ENCODE data around the gene SCTR.
A peak's percentile ranks its signal among the peaks of the same experiment; 100 is the strongest.

The SCTR gene

GRCh38 chr2:119544939-119545475 is 20.7 kb upstream of the SCTR start:
- peak overlapping the region; percentile 72 for H3K4me3 ChIP-seq (ENCODE audit: low read length)
- peaks cover 4% of the 10 kb centered on the region for H3K4me1 ChIP-seq (ENCODE audit: control insufficient read depth, low read depth, low read length)
- H3K36me3 ChIP-seq (ENCODE audit: control insufficient read depth, low read depth, low read length) = no peaks in the 10 kb centered on the region
- peaks cover 20% of the 10 kb centered on the region for H3K27me3 ChIP-seq (ENCODE audit: control insufficient read depth, insufficient read depth, low read length)
- H3K9ac ChIP-seq (ENCODE audit: low read length) = peak overlapping the region; percentile 67
- no peaks in the 10 kb centered on the region for H3K9me3 ChIP-seq (ENCODE audit: control insufficient read depth, low read depth, low read length)
- no peak overlapping the region for H3K27ac ChIP-seq (ENCODE audit: low read length)

DNA sequence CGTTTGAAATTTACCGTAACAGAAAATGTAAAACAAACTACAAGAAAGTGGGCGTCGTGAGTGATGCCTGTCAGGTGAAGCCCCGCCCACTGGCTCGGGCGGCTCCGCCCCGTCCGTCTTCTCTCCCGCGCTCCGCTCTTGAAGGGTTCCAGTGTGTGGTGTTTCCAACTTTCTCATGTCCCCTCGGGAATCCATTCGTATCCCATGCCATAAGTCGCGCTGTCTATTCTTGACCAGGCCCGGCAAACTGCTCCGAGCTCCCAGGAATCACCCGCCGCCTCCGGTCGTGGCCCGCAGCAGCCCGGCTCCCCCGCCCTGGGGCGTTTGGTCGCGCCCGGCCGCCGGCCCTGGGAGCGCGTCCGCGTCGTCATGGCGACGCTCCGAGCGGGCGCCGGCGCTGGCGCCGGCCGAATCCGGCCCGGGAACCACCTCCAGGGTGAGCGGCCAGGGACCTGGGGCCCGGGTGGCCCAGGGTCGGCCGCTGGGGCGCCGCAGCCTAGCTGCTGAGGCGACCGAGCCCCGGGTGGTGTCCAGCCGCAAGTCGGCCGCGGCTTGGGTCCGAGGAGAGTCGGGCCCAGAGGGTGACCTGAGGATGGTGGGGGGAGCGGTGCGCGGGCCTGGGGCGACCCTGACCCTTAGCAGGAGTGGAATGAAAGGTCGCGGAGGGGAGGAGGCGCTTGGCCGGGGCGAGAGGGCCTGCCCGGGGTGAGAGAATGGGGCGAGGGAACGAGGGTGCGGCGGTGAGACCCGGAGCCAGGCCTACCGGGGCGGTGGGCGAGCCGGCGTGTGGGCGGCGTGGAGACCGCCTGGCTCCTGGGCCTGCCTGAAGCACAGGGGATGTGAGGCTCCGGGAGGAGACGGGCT is 20.0 kb upstream of the SCTR start, which contains the start of gene CFAP221:
Gene CFAP221, plus strand, starts transcription at position 375 of the 864 bp plus-strand sequence. CDS start 1,683 bp downstream, outside the sequence.
- H3K9me3 ChIP-seq (ENCODE audit: control insufficient read depth, low read depth, low read length) = no peaks in the 10 kb centered on the region
- H3K36me3 ChIP-seq (ENCODE audit: control insufficient read depth, low read depth, low read length) = no peaks in the 10 kb centered on the region
- H3K4me3 ChIP-seq (ENCODE audit: low read length) = peak within 1 kb of the TSS; percentile 72
- peak within 1 kb of the TSS; percentile 55 for H3K27ac ChIP-seq (ENCODE audit: low read length)
- H3K9ac ChIP-seq (ENCODE audit: low read length) = peak within 1 kb of the TSS; percentile 67
- H3K27me3 ChIP-seq (ENCODE audit: control insufficient read depth, insufficient read depth, low read length) = peaks cover 20% of the 10 kb centered on the region
- peaks cover 4% of the 10 kb centered on the region for H3K4me1 ChIP-seq (ENCODE audit: control insufficient read depth, low read depth, low read length)

- Histone ChIP-seq H3K27ac (ENCODE audit: low read length) (no peak overlapping the region), H3K9ac (ENCODE audit: low read length) (no peak overlapping the region), H3K9me3 (ENCODE audit: control insufficient read depth, low read depth, low read length) (no peaks in the 10 kb centered on the region), H3K4me1 (ENCODE audit: control insufficient read depth, low read depth, low read length) (peaks cover 4% of the 10 kb centered on the region), H3K4me3 (ENCODE audit: low read length) (no peak overlapping the region), H3K36me3 (ENCODE audit: control insufficient read depth, low read depth, low read length) (no peaks in the 10 kb centered on the region), H3K27me3 (ENCODE audit: control insufficient read depth, insufficient read depth, low read length) (peaks cover 20% of the 10 kb centered on the region)
These were observed 17.2 kb upstream of the SCTR start for GRCh38 chr2:119541476-119541875.

DNA sequence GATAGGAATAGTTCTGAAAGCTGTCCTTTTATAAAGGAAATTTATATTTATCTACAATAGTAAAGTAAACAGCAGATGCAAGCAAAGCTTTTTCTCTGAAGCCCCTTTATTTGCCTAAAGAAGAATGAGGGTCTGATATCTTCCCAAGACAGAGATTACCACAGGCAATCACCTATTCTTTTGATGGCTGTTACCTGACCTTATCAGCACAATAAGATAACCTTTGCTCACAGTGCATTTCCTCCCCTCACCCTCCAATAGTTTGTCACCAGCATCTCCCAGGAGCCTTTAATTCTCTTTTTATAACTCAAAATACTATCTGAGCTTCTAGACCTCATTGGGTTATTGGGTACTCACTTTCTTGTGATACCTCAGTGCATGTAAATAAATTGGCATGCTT is 13.5 kb upstream of the SCTR start:
- no peaks in the 10 kb centered on the region for H3K36me3 ChIP-seq (ENCODE audit: control insufficient read depth, low read depth, low read length)
- no peaks in the 10 kb centered on the region for H3K9me3 ChIP-seq (ENCODE audit: control insufficient read depth, low read depth, low read length)
- no peak overlapping the region for H3K27ac ChIP-seq (ENCODE audit: low read length)
- H3K4me3 ChIP-seq (ENCODE audit: low read length) = no peak overlapping the region
- H3K9ac ChIP-seq (ENCODE audit: low read length) = no peak overlapping the region
- peaks cover 3% of the 10 kb centered on the region for H3K4me1 ChIP-seq (ENCODE audit: control insufficient read depth, low read depth, low read length)
- H3K27me3 ChIP-seq (ENCODE audit: control insufficient read depth, insufficient read depth, low read length) = no peaks in the 10 kb centered on the region

DNA sequence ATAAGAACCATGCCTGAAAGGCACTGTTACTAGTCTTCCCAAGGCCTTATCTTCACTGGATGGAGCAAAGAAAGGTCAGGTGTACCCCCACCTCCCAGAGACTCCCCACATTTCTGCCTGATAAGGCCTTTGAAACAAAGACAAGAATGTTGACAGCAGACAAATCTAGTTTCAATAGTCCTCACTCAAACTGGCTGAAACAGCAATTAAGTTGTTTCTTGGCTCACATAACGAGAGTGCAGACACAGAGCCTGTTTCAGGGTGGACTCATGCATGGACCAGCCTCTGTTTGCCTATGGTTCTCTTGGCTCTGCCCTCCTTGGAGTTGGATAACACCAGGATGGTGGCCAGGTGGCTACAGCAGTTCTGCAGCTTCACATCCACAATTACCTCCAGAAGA is 12.4 kb upstream of the SCTR start:
- Histone ChIP-seq H3K27ac (ENCODE audit: low read length) (no peak overlapping the region), H3K9ac (ENCODE audit: low read length) (no peak overlapping the region), H3K4me3 (ENCODE audit: low read length) (no peak overlapping the region), H3K9me3 (ENCODE audit: control insufficient read depth, low read depth, low read length) (no peaks in the 10 kb centered on the region), H3K36me3 (ENCODE audit: control insufficient read depth, low read depth, low read length) (no peaks in the 10 kb centered on the region), H3K4me1 (ENCODE audit: control insufficient read depth, low read depth, low read length) (peaks cover 3% of the 10 kb centered on the region), H3K27me3 (ENCODE audit: control insufficient read depth, insufficient read depth, low read length) (no peaks in the 10 kb centered on the region)

DNA sequence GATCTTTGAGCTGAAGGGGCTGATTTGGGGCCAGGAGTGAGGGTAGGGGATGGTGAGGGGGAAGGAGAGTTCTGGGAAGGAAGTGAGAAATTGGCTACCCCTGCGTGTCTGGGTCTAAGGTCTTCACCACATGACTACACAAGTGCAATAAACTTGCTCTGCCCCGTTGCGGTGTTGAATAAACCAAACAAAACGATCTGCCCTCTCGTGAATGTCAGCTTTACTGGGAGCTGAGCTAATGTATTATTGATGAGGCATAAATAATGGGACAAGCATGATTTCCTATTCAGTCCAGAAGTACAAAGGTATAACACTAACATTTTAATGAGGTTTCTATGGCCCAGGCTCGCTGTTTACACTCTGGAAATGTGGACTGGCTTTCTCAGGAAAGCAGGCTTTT is 11.9 kb upstream of the SCTR start:
- Histone ChIP-seq H3K36me3 (ENCODE audit: control insufficient read depth, low read depth, low read length) (no peaks in the 10 kb centered on the region), H3K4me3 (ENCODE audit: low read length) (no peak overlapping the region), H3K9ac (ENCODE audit: low read length) (no peak overlapping the region), H3K27ac (ENCODE audit: low read length) (no peak overlapping the region), H3K4me1 (ENCODE audit: control insufficient read depth, low read depth, low read length) (peaks cover 3% of the 10 kb centered on the region), H3K27me3 (ENCODE audit: control insufficient read depth, insufficient read depth, low read length) (no peaks in the 10 kb centered on the region), H3K9me3 (ENCODE audit: control insufficient read depth, low read depth, low read length) (no peaks in the 10 kb centered on the region)

DNA sequence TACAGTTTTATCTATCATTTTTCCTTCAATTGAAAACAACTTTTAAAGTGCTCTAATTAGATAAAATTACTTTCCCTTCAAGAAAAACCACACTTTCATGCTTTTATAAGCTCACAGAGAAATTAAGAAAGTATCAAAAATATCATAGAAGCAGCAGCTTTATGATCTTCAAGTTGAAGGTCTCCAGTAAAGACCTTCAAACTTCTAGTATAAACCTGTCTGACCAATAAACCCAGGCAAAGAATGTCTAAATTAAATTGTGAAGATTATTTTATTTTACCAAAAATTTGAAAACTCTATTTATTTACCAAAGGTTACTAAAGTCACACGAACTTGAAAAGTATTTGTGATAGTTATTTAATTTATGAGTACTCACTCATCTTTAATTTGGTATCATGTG is 9.3 kb upstream of the SCTR start:
- Histone ChIP-seq H3K27ac (ENCODE audit: low read length) (no peak overlapping the region), H3K9ac (ENCODE audit: low read length) (no peak overlapping the region), H3K36me3 (ENCODE audit: control insufficient read depth, low read depth, low read length) (no peaks in the 10 kb centered on the region), H3K4me3 (ENCODE audit: low read length) (no peak overlapping the region), H3K4me1 (ENCODE audit: control insufficient read depth, low read depth, low read length) (peaks cover 3% of the 10 kb centered on the region), H3K9me3 (ENCODE audit: control insufficient read depth, low read depth, low read length) (no peaks in the 10 kb centered on the region), H3K27me3 (ENCODE audit: control insufficient read depth, insufficient read depth, low read length) (no peaks in the 10 kb centered on the region)

GRCh38 chr2:119531292-119531691 is 7.0 kb upstream of the SCTR start:
- Histone ChIP-seq H3K4me3 (ENCODE audit: low read length) (no peak overlapping the region), H3K27ac (ENCODE audit: low read length) (no peak overlapping the region), H3K27me3 (ENCODE audit: control insufficient read depth, insufficient read depth, low read length) (peaks cover 1% of the 10 kb centered on the region)

DNA sequence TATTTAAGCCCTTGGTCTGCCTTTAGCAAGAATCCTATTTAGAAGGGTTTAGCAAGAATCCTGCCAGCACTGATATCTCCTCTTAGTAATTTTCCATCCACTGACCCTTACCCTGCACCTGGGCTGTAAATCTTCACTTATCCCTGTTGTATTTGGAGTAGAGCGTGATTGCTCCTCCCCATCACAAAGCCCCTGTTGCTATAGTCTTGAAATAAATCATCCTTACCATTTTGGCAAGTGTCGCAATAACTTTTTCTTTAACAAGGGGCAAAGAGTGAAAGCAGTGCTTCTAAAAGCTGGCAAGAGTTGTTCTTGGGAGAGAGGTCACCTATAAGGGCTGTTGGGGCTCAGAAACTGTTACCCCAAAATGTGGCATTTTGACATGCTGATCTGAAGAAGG is 3.7 kb upstream of the SCTR start:
- Histone ChIP-seq H3K9ac (ENCODE audit: low read length) (no peak overlapping the region), H3K36me3 (ENCODE audit: control insufficient read depth, low read depth, low read length) (no peaks in the 10 kb centered on the region), H3K4me3 (ENCODE audit: low read length) (no peak overlapping the region), H3K27me3 (ENCODE audit: control insufficient read depth, insufficient read depth, low read length) (peaks cover 34% of the 10 kb centered on the region), H3K4me1 (ENCODE audit: control insufficient read depth, low read depth, low read length) (peaks cover 11% of the 10 kb centered on the region), H3K9me3 (ENCODE audit: control insufficient read depth, low read depth, low read length) (no peaks in the 10 kb centered on the region), H3K27ac (ENCODE audit: low read length) (no peak overlapping the region)

More at GRCh38 chr2:119531292-119531691, 7.0 kb upstream of the SCTR start:
- Histone ChIP-seq H3K36me3 (ENCODE audit: control insufficient read depth, low read depth, low read length) (no peaks in the 10 kb centered on the region), H3K9me3 (ENCODE audit: control insufficient read depth, low read depth, low read length) (no peaks in the 10 kb centered on the region), H3K9ac (ENCODE audit: low read length) (no peak overlapping the region), H3K4me1 (ENCODE audit: control insufficient read depth, low read depth, low read length) (peaks cover 10% of the 10 kb centered on the region)

DNA sequence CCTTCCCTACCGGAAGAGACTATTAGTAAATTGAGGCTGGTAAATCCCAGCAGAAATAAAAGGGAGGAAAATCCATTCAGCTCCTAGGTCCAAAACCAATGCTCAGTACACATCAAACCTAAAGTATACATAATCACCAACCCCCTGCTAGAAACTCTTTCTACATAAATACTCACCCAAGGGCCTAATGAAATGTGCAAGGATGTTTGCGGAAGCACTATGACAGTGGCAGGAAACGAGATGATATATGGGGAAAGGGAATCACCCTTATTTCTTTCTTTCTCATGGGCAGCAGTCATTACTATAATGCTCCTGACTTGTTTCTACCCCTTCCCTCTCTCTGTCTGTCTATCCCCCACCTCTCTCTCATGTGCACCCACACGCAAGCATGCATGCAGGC is 1.3 kb upstream of the SCTR start:
- H3K4me3 ChIP-seq (ENCODE audit: low read length) = no peak overlapping the region
- peaks cover 11% of the 10 kb centered on the region for H3K4me1 ChIP-seq (ENCODE audit: control insufficient read depth, low read depth, low read length)
- no peak overlapping the region for H3K9ac ChIP-seq (ENCODE audit: low read length)
- H3K9me3 ChIP-seq (ENCODE audit: control insufficient read depth, low read depth, low read length) = no peaks in the 10 kb centered on the region
- no peak overlapping the region for H3K27ac ChIP-seq (ENCODE audit: low read length)
- no peaks in the 10 kb centered on the region for H3K36me3 ChIP-seq (ENCODE audit: control insufficient read depth, low read depth, low read length)
- peaks cover 56% of the 10 kb centered on the region for H3K27me3 ChIP-seq (ENCODE audit: control insufficient read depth, insufficient read depth, low read length)

DNA sequence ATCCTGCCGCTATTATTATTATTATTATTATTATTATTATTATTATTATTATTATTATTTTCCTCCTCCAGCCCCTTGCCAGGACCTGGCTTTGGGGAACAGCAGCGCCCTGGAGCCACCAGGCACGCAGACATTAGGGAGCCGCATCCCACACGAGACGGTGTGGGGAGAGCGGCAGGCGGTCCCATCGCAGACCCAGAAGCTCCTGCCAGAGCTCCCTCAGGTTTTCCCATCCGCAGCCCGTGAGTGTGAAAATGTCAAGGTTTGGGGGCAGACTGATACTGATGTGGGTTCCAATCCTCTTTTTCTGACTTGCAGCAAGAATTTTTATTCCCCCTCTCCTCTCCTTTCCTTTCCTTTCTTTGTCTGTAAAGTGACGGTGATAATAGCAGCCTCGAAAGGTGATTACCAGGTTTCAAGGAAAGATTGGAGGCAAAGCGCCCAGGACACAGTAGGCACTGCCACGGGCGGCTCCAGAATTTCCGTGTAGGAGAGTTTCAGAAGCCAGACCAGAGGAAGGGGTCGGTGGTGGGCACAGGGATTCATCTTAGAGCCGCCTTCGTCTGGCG is 816 bp downstream of the SCTR start:
- Histone ChIP-seq H3K4me3 (ENCODE audit: low read length) (peak overlapping the region; percentile 64), H3K36me3 (ENCODE audit: control insufficient read depth, low read depth, low read length) (no peaks in the 10 kb centered on the region), H3K9me3 (ENCODE audit: control insufficient read depth, low read depth, low read length) (no peaks in the 10 kb centered on the region), H3K27me3 (ENCODE audit: control insufficient read depth, insufficient read depth, low read length) (peaks cover 56% of the 10 kb centered on the region), H3K27ac (ENCODE audit: low read length) (no peak overlapping the region), H3K9ac (ENCODE audit: low read length) (no peak overlapping the region), H3K4me1 (ENCODE audit: control insufficient read depth, low read depth, low read length) (peaks cover 11% of the 10 kb centered on the region)

All from iPS-18a (cell line).